ENCODE results near the gene ZFAND6.
"Not testable (repeated sequence)": the region's sequence is repeated elsewhere in the genome, so short reads cannot be mapped to it uniquely, and the experiment has no call there.

Gene ZFAND6

GRCh38 chr15:80153900-80154299 lies 94.4 kb downstream of the ZFAND6 start:
- FAIRE-seq (peak; percentile 21), DNase-seq (ENCODE audit: insufficient read length) (no peak)
- TF ChIP-seq POLR2A (IDR thresholded peaks at IDR 0.05; ENCODE audit: low read depth, low read length) (no peak), POLR2AphosphoS5 (IDR thresholded peaks at IDR 0.05; ENCODE audit: low read depth, low read length) (no peak), TAF1 (IDR thresholded peaks at IDR 0.05; ENCODE audit: borderline replicate concordance, low read depth, low read length) (no peak)

GRCh38 chr15:80154336-80154735 lies 94.9 kb downstream of the ZFAND6 start:
- FAIRE-seq = peak; percentile 33
- no peak for DNase-seq (ENCODE audit: insufficient read length)
- no peak for TF ChIP-seq TAF1 (IDR thresholded peaks at IDR 0.05; ENCODE audit: borderline replicate concordance, low read depth, low read length)
- no peak for TF ChIP-seq POLR2AphosphoS5 (IDR thresholded peaks at IDR 0.05; ENCODE audit: low read depth, low read length)
- TF ChIP-seq POLR2A (IDR thresholded peaks at IDR 0.05; ENCODE audit: low read depth, low read length) = no peak

GRCh38 chr15:80155001-80155377 lies 95.5 kb downstream of the ZFAND6 start:
- DNase-seq (ENCODE audit: insufficient read length) = no peak
- FAIRE-seq = no peak
- TF ChIP-seq POLR2AphosphoS5 (IDR thresholded peaks at IDR 0.05; ENCODE audit: low read depth, low read length) (no peak), TAF1 (IDR thresholded peaks at IDR 0.05; ENCODE audit: borderline replicate concordance, low read depth, low read length) (no peak), POLR2A (IDR thresholded peaks at IDR 0.05; ENCODE audit: low read depth, low read length) (no peak)

GRCh38 chr15:80155378-80156175 lies 96.1 kb downstream of the ZFAND6 start:
- not testable (repeated sequence) for FAIRE-seq; DNase-seq (ENCODE audit: insufficient read length)

- no peak for DNase-seq (ENCODE audit: insufficient read length)
- FAIRE-seq = no peak
Observed at GRCh38 chr15:80156176-80156720, 96.8 kb downstream of the ZFAND6 start.

GRCh38 chr15:80157215-80157614 lies 97.7 kb downstream of the ZFAND6 start:
- FAIRE-seq (no peak), DNase-seq (ENCODE audit: insufficient read length) (no peak)
- TF ChIP-seq POLR2AphosphoS5 (IDR thresholded peaks at IDR 0.05; ENCODE audit: low read depth, low read length) = no peak
- no peak for TF ChIP-seq TAF1 (IDR thresholded peaks at IDR 0.05; ENCODE audit: borderline replicate concordance, low read depth, low read length)
- no peak for TF ChIP-seq POLR2A (IDR thresholded peaks at IDR 0.05; ENCODE audit: low read depth, low read length)

More at GRCh38 chr15:80156176-80156720, 96.8 kb downstream of the ZFAND6 start:
- no peak for TF ChIP-seq TAF1 (IDR thresholded peaks at IDR 0.05; ENCODE audit: borderline replicate concordance, low read depth, low read length)
- no peak for TF ChIP-seq POLR2AphosphoS5 (IDR thresholded peaks at IDR 0.05; ENCODE audit: low read depth, low read length)
- no peak for TF ChIP-seq POLR2A (IDR thresholded peaks at IDR 0.05; ENCODE audit: low read depth, low read length)

GRCh38 chr15:80159301-80159700 lies 99.8 kb downstream of the ZFAND6 start:
- no peak for DNase-seq (ENCODE audit: insufficient read length)

GRCh38 chr15:80159811-80160569 lies 100.5 kb downstream of the ZFAND6 start:
- TF ChIP-seq POLR2AphosphoS5 (IDR thresholded peaks at IDR 0.05; ENCODE audit: low read depth, low read length) (no peak), TAF1 (IDR thresholded peaks at IDR 0.05; ENCODE audit: borderline replicate concordance, low read depth, low read length) (no peak), POLR2A (IDR thresholded peaks at IDR 0.05; ENCODE audit: low read depth, low read length) (no peak)
- FAIRE-seq (peak; percentile 61), DNase-seq (ENCODE audit: insufficient read length) (no peak)

More at GRCh38 chr15:80159301-80159700, 99.8 kb downstream of the ZFAND6 start:
- TF ChIP-seq TAF1 (IDR thresholded peaks at IDR 0.05; ENCODE audit: borderline replicate concordance, low read depth, low read length) = no peak
- no peak for TF ChIP-seq POLR2AphosphoS5 (IDR thresholded peaks at IDR 0.05; ENCODE audit: low read depth, low read length)
- TF ChIP-seq POLR2A (IDR thresholded peaks at IDR 0.05; ENCODE audit: low read depth, low read length) = no peak
- no peak for FAIRE-seq

GRCh38 chr15:80160570-80161156 lies 101.2 kb downstream of the ZFAND6 start:
- DNase-seq (ENCODE audit: insufficient read length) (peak; percentile 59), FAIRE-seq (peak; percentile 78)
- TF ChIP-seq POLR2A (IDR thresholded peaks at IDR 0.05; ENCODE audit: low read depth, low read length) = peak; percentile 31; the same call in 1 of the 2 replicates
- no peak for TF ChIP-seq TAF1 (IDR thresholded peaks at IDR 0.05; ENCODE audit: borderline replicate concordance, low read depth, low read length)
- TF ChIP-seq POLR2AphosphoS5 (IDR thresholded peaks at IDR 0.05; ENCODE audit: low read depth, low read length) = 0 out of 2 replicates have a peak, but pooled peaks have one; percentile 35

GRCh38 chr15:80161468-80162016 lies 102.1 kb downstream of the ZFAND6 start:
- TF ChIP-seq TAF1 (IDR thresholded peaks at IDR 0.05; ENCODE audit: borderline replicate concordance, low read depth, low read length) (no peak), POLR2AphosphoS5 (IDR thresholded peaks at IDR 0.05; ENCODE audit: low read depth, low read length) (no peak), POLR2A (IDR thresholded peaks at IDR 0.05; ENCODE audit: low read depth, low read length) (no peak)
- FAIRE-seq (no peak), DNase-seq (ENCODE audit: insufficient read length) (no peak)

- TF ChIP-seq POLR2AphosphoS5 (IDR thresholded peaks at IDR 0.05; ENCODE audit: low read depth, low read length) (no peak), POLR2A (IDR thresholded peaks at IDR 0.05; ENCODE audit: low read depth, low read length) (no peak), TAF1 (IDR thresholded peaks at IDR 0.05; ENCODE audit: borderline replicate concordance, low read depth, low read length) (no peak)
- DNase-seq (ENCODE audit: insufficient read length) = no peak
- FAIRE-seq = no peak
Observed at GRCh38 chr15:80162059-80162554, 102.6 kb downstream of the ZFAND6 start.

Measured in GM12892 (cell line).